ENCODE results near the gene SDK1. TPM values are rescaled to one million over a fixed set of nuclear protein-coding genes. Genes with fewer than 3 reads are reported as not detected.

The SDK1 gene
- total RNA-seq, 1 experiment from 2014 or later, result 20.0 TPM

DNA sequence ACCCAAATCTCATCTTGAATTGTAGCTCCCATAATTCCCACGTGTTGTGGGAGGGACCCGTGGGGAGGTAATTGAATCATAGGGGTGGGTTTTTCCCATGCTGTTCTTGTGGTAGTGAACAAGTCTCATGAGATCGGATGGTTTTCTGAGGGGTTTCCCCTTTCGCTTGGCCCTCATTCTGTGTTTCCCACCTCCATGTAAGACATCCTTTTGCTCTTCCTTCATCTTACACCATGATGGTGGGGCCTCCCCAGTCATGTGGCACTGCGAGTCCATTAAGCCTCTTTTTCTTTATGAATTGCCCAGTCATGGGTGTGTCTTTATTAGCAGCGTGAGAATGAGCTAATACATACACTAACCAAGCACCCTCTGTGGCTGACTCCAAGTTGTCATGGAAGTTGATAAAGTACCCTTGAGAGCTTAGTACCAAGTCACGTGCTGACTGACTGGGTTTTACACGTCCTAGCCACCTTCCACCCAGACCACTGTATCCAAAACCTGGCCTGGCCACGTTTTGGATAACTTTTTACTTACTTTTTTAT, 614.4 kb downstream of the SDK1 start:
- TF ChIP-seq, protein P1, sequence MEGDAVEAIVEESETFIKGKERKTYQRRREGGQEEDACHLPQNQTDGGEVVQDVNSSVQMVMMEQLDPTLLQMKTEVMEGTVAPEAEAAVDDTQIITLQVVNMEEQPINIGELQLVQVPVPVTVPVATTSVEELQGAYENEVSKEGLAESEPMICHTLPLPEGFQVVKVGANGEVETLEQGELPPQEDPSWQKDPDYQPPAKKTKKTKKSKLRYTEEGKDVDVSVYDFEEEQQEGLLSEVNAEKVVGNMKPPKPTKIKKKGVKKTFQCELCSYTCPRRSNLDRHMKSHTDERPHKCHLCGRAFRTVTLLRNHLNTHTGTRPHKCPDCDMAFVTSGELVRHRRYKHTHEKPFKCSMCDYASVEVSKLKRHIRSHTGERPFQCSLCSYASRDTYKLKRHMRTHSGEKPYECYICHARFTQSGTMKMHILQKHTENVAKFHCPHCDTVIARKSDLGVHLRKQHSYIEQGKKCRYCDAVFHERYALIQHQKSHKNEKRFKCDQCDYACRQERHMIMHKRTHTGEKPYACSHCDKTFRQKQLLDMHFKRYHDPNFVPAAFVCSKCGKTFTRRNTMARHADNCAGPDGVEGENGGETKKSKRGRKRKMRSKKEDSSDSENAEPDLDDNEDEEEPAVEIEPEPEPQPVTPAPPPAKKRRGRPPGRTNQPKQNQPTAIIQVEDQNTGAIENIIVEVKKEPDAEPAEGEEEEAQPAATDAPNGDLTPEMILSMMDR (IDR thresholded peaks at IDR 0.05; ENCODE audit: unreplicated experiment), result no peak
- H3K27me3 Mint-ChIP-seq (ENCODE audit: unreplicated experiment), result no peaks in the 10 kb centered on the region
- H3K4me3 Mint-ChIP-seq (ENCODE audit: low read depth, unreplicated experiment), result no peak overlapping the region
- no peaks in the 10 kb centered on the region for H3K36me3 Mint-ChIP-seq (ENCODE audit: insufficient read depth, unreplicated experiment)
- H3K4me1 Mint-ChIP-seq (ENCODE audit: low read depth, unreplicated experiment), result peaks cover 56% of the 10 kb centered on the region
- H3K9me3 Mint-ChIP-seq (ENCODE audit: low read depth, unreplicated experiment), result peaks cover 5% of the 10 kb centered on the region
- BruUV-seq (replicated peaks), result no TSS peak
- no peak for DNase-seq
- CTCF ChIA-PET, result interaction anchor here (0.6 kb wide), 1 partner anchor 155 kb away, joined by 6 read pairs; no protein-coding TSS in a partner anchor
- H3K27ac Mint-ChIP-seq (ENCODE audit: unreplicated experiment), result peak overlapping the region; percentile 19
- intact Hi-C loops (cut with micrococcal nuclease; ENCODE audit: unreplicated experiment), result no loop called here

DNA sequence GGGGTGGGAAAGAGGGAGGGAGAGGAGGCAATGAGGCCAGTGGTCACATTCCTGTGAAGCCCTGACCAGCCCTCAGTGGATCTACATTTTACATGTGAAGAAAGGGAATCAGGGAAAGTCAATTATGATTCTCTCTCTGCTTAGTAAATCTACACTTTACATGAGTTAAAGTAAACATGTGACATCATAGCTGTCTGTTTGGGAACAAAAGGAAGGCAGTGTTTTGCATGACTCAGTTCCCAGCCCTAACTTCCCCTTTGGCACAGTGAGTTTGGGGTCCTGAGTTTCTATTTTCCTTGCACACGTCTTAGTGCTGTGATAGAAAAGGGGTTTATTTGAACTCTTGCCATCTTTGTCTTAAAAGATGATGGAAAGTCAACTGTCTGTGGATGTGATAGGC, 615.1 kb downstream of the SDK1 start:
- TF ChIP-seq, protein P1 (IDR thresholded peaks at IDR 0.05; ENCODE audit: unreplicated experiment), result no peak
- peak overlapping the region; percentile 19 for H3K27ac Mint-ChIP-seq (ENCODE audit: unreplicated experiment)
- intact Hi-C loops (cut with micrococcal nuclease; ENCODE audit: unreplicated experiment), result no loop called here
- no TSS peak for BruUV-seq (replicated peaks)
- H3K4me3 Mint-ChIP-seq (ENCODE audit: low read depth, unreplicated experiment), result no peak overlapping the region
- peaks cover 49% of the 10 kb centered on the region for H3K4me1 Mint-ChIP-seq (ENCODE audit: low read depth, unreplicated experiment)
- H3K36me3 Mint-ChIP-seq (ENCODE audit: insufficient read depth, unreplicated experiment), result no peaks in the 10 kb centered on the region
- CTCF ChIA-PET, result interaction anchor here (0.5 kb wide), 1 partner anchor 24 kb away, joined by 4 read pairs; no protein-coding TSS in a partner anchor
- no peaks in the 10 kb centered on the region for H3K27me3 Mint-ChIP-seq (ENCODE audit: unreplicated experiment)
- no peaks in the 10 kb centered on the region for H3K9me3 Mint-ChIP-seq (ENCODE audit: low read depth, unreplicated experiment)
- DNase-seq, result peak; percentile 19

GRCh38 chr7:3917436-3917835, 616.4 kb downstream of the SDK1 start:
- no peaks in the 10 kb centered on the region for H3K27me3 Mint-ChIP-seq (ENCODE audit: unreplicated experiment)
- CTCF ChIA-PET, result interaction anchor here (0.6 kb wide), 1 partner anchor 623 kb away, joined by 3 read pairs; no protein-coding TSS in a partner anchor

DNA sequence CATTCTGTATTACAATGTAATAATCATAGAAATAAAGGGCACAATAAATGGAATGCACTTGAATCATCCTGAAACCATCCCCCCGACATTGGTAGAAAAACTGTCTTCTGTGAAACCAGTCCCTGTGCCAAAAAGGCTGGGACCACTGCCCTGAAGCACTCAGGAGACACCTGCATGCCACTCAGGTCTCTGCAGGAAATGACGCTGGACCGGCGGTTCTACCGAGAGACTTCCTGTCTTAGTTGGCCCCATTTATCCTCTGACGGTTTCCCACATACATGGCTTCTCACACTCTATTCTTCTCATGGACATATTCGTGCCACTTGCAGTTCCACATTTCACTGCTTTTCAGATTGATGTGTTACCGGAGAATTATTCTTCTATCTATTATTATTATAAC, 617.5 kb downstream of the SDK1 start:
- intact Hi-C loops (cut with micrococcal nuclease; ENCODE audit: unreplicated experiment), result no loop called here
- no peaks in the 10 kb centered on the region for H3K36me3 Mint-ChIP-seq (ENCODE audit: insufficient read depth, unreplicated experiment)
- no TSS peak for BruUV-seq (replicated peaks)
- CTCF ChIA-PET, result no interaction called here
- DNase-seq, result no peak
- TF ChIP-seq, protein P1 (IDR thresholded peaks at IDR 0.05; ENCODE audit: unreplicated experiment), result no peak
- no peak overlapping the region for H3K4me3 Mint-ChIP-seq (ENCODE audit: low read depth, unreplicated experiment)
- peaks cover 38% of the 10 kb centered on the region for H3K4me1 Mint-ChIP-seq (ENCODE audit: low read depth, unreplicated experiment)
- H3K27ac Mint-ChIP-seq (ENCODE audit: unreplicated experiment), result no peak overlapping the region
- no peaks in the 10 kb centered on the region for H3K27me3 Mint-ChIP-seq (ENCODE audit: unreplicated experiment)
- no peaks in the 10 kb centered on the region for H3K9me3 Mint-ChIP-seq (ENCODE audit: low read depth, unreplicated experiment)

More at GRCh38 chr7:3917436-3917835, 616.4 kb downstream of the SDK1 start:
- no TSS peak for BruUV-seq (replicated peaks)
- no peak overlapping the region for H3K27ac Mint-ChIP-seq (ENCODE audit: unreplicated experiment)
- peaks cover 38% of the 10 kb centered on the region for H3K4me1 Mint-ChIP-seq (ENCODE audit: low read depth, unreplicated experiment)
- no peaks in the 10 kb centered on the region for H3K9me3 Mint-ChIP-seq (ENCODE audit: low read depth, unreplicated experiment)
- intact Hi-C loops (cut with micrococcal nuclease; ENCODE audit: unreplicated experiment), result no loop called here
- DNase-seq, result peak; percentile 14
- no peak overlapping the region for H3K4me3 Mint-ChIP-seq (ENCODE audit: low read depth, unreplicated experiment)
- no peaks in the 10 kb centered on the region for H3K36me3 Mint-ChIP-seq (ENCODE audit: insufficient read depth, unreplicated experiment)
- TF ChIP-seq, protein P1 (IDR thresholded peaks at IDR 0.05; ENCODE audit: unreplicated experiment), result no peak
